ENCODE measurements around the gene INPP5A. TPM values are rescaled to one million over a fixed set of nuclear protein-coding genes. Genes with fewer than 3 reads are reported as not detected.

INPP5A gene
- total RNA-seq, 1 experiment from 2014 or later: 44.5 TPM

- no peak overlapping the region for H3K27ac Mint-ChIP-seq (ENCODE audit: unreplicated experiment)
- no peaks in the 10 kb centered on the region for H3K36me3 ChIP-seq (ENCODE audit: control insufficient read depth, insufficient read depth, low read length)
- peaks cover 11% of the 10 kb centered on the region; the same call in 1 of the 2 replicates for H3K4me1 ChIP-seq
- H3K4me3 ChIP-seq (ENCODE audit: low read depth, low read length): peak overlapping the region; percentile 24
- no peaks in the 10 kb centered on the region for H3K9me3 Mint-ChIP-seq (ENCODE audit: unreplicated experiment)
- DNase-seq: no peak
- H3K4me3 Mint-ChIP-seq (ENCODE audit: unreplicated experiment): no peak overlapping the region
- no peaks in the 10 kb centered on the region for H3K4me1 Mint-ChIP-seq (ENCODE audit: low read depth, unreplicated experiment)
- H3K27me3 Mint-ChIP-seq (ENCODE audit: insufficient read depth, unreplicated experiment): peaks cover 3% of the 10 kb centered on the region
- peaks cover 1% of the 10 kb centered on the region; the same call in 1 of the 2 replicates for H3K27me3 ChIP-seq (replicated peaks; ENCODE audit: control insufficient read depth, insufficient read depth, low read length)
- intact Hi-C loops (cut with micrococcal nuclease; ENCODE audit: unreplicated experiment): no loop called here
- TF ChIP-seq, protein P1, sequence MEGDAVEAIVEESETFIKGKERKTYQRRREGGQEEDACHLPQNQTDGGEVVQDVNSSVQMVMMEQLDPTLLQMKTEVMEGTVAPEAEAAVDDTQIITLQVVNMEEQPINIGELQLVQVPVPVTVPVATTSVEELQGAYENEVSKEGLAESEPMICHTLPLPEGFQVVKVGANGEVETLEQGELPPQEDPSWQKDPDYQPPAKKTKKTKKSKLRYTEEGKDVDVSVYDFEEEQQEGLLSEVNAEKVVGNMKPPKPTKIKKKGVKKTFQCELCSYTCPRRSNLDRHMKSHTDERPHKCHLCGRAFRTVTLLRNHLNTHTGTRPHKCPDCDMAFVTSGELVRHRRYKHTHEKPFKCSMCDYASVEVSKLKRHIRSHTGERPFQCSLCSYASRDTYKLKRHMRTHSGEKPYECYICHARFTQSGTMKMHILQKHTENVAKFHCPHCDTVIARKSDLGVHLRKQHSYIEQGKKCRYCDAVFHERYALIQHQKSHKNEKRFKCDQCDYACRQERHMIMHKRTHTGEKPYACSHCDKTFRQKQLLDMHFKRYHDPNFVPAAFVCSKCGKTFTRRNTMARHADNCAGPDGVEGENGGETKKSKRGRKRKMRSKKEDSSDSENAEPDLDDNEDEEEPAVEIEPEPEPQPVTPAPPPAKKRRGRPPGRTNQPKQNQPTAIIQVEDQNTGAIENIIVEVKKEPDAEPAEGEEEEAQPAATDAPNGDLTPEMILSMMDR (IDR thresholded peaks at IDR 0.05; ENCODE audit: insufficient read depth in 1 of 2, low read depth in 1 of 2, low read length in 1 of 2, severe bottlenecking in 1 of 2, unreplicated experiment in 1 of 2): no peak
- ChIA-PET CTCF (no interaction called here), POLR2A (no interaction called here)
- H3K9me3 ChIP-seq: no peaks in the 10 kb centered on the region
- peaks cover 9% of the 10 kb centered on the region for H3K36me3 Mint-ChIP-seq (ENCODE audit: insufficient read depth, unreplicated experiment)
- no TSS peak for BruUV-seq (replicated peaks)
Observed at GRCh38 chr10:132786884-132787494, 249.4 kb downstream of the INPP5A start.

DNA sequence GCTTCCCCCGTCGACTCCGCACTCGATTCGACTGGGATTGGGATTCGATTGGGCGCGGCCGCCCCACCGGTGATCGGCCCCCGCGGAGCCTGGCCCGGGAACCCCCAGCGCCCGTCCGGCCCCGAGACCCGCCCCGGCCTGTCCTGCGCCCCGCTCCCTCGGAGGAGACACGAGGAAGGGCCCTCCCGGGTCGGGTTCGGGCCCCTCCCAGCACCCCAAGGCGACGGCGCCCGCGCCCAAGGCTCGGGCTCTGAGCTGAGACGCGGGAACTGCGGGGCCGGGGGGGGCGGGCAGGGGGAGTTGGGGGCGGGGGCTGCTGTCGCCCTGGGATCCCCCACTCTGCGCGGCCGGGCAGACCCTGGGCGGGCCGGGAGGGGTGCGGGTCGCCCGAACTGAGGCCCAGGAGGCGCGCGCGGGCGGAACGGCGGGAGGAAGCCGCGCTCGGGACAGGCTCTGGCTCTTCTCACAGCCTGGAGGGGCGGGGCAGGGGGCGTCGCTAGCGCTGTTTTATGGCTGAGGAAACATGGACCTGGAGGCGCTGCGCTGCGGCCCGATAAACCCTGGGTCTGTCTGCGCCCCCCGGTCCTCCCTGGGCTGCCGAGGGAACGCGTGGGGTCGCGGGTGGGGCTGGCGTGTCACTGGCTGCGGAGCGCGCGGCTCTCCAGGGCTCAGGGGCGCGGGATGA lies 250.1 kb downstream of the INPP5A start:
- H3K36me3 Mint-ChIP-seq (ENCODE audit: insufficient read depth, unreplicated experiment): peaks cover 9% of the 10 kb centered on the region
- TF ChIP-seq, protein P1 (IDR thresholded peaks at IDR 0.05; ENCODE audit: insufficient read depth in 1 of 2, low read depth in 1 of 2, low read length in 1 of 2, severe bottlenecking in 1 of 2, unreplicated experiment in 1 of 2): no peak
- no peak overlapping the region for H3K27ac Mint-ChIP-seq (ENCODE audit: unreplicated experiment)
- Histone ChIP-seq H3K4me1 (peaks cover 11% of the 10 kb centered on the region; the same call in 1 of the 2 replicates), H3K4me3 (ENCODE audit: low read depth, low read length) (peak overlapping the region; percentile 24), H3K27me3 (replicated peaks; ENCODE audit: control insufficient read depth, insufficient read depth, low read length) (peaks cover 1% of the 10 kb centered on the region; the same call in 1 of the 2 replicates), H3K36me3 (ENCODE audit: control insufficient read depth, insufficient read depth, low read length) (no peaks in the 10 kb centered on the region), H3K9me3 (no peaks in the 10 kb centered on the region)
- intact Hi-C loops (cut with micrococcal nuclease; ENCODE audit: unreplicated experiment): no loop called here
- no peaks in the 10 kb centered on the region for H3K9me3 Mint-ChIP-seq (ENCODE audit: unreplicated experiment)
- CTCF ChIA-PET: no interaction called here
- POLR2A ChIA-PET: no interaction called here
- DNase-seq: peak in 1 of 2 experiments; percentile 55
- peak overlapping the region; percentile 53 for H3K4me3 Mint-ChIP-seq (ENCODE audit: unreplicated experiment)
- H3K27me3 Mint-ChIP-seq (ENCODE audit: insufficient read depth, unreplicated experiment): peaks cover 3% of the 10 kb centered on the region
- no peaks in the 10 kb centered on the region for H3K4me1 Mint-ChIP-seq (ENCODE audit: low read depth, unreplicated experiment)
- BruUV-seq (replicated peaks): no TSS peak

- Mint-ChIP-seq H3K27me3 (ENCODE audit: insufficient read depth, unreplicated experiment) (peaks cover 3% of the 10 kb centered on the region), H3K27ac (ENCODE audit: unreplicated experiment) (no peak overlapping the region), H3K4me1 (ENCODE audit: low read depth, unreplicated experiment) (no peaks in the 10 kb centered on the region), H3K4me3 (ENCODE audit: unreplicated experiment) (peak overlapping the region; percentile 53), H3K36me3 (ENCODE audit: insufficient read depth, unreplicated experiment) (peaks cover 15% of the 10 kb centered on the region), H3K9me3 (ENCODE audit: unreplicated experiment) (no peaks in the 10 kb centered on the region)
- H3K36me3 ChIP-seq (ENCODE audit: control insufficient read depth, insufficient read depth, low read length): no peaks in the 10 kb centered on the region
- TF ChIP-seq, protein P1 (IDR thresholded peaks at IDR 0.05; ENCODE audit: insufficient read depth in 1 of 2, low read depth in 1 of 2, low read length in 1 of 2, severe bottlenecking in 1 of 2, unreplicated experiment in 1 of 2): peak in 1 of 2 experiments; percentile 28
- peaks cover 11% of the 10 kb centered on the region; the same call in 1 of the 2 replicates for H3K4me1 ChIP-seq
- POLR2A ChIA-PET: no interaction called here
- peaks cover 1% of the 10 kb centered on the region; the same call in 1 of the 2 replicates for H3K27me3 ChIP-seq (replicated peaks; ENCODE audit: control insufficient read depth, insufficient read depth, low read length)
- intact Hi-C loops (cut with micrococcal nuclease; ENCODE audit: unreplicated experiment): no loop called here
- CTCF ChIA-PET: no interaction called here
- H3K4me3 ChIP-seq (ENCODE audit: low read depth, low read length): peak overlapping the region; percentile 12; the same call in 1 of the 2 replicates
- H3K9me3 ChIP-seq: no peaks in the 10 kb centered on the region
- no TSS peak for BruUV-seq (replicated peaks)
- peak in 1 of 2 experiments; percentile 26 for DNase-seq
Observed at GRCh38 chr10:132788180-132788830, 250.7 kb downstream of the INPP5A start.
